Psoas muscle (tissue), 8 donors: ENCODE measurements around the gene CCNG2. TPM values are rescaled to one million over a fixed set of nuclear protein-coding genes. Genes with fewer than 3 reads are reported as not detected.

Experiments used
- ATAC-seq, 4 donors: fragments of 200-7000 bp; cut with Tn5 transposase; one replicate each; pipeline ENCODE4 v1.9.1; 2020; ENCODE audit warnings: moderate library complexity in 3 of 4, mild to moderate bottlenecking in 2 of 4
- DNase-seq, 2 donors: peaks; one replicate each; pipeline ENCODE4 v3.0.0-alpha.2; 2020
- H3K27ac ChIP-seq: fragments of 200-600 bp; one replicate; pipeline ENCODE4 v1.8.0; 2022
- H3K27me3 ChIP-seq, 3 donors: fragments of 200-600 bp in 1 of 3; one replicate each; pipeline versions ENCODE4 v1.6.1 to v1.8.0; 2013 to 2022; ENCODE audit warnings: low read length in 2 of 3, mild to moderate bottlenecking in 2 of 3, moderate library complexity in 1 of 3; ENCODE audit not compliant: insufficient read depth in 3 of 3
- H3K36me3 ChIP-seq, 2 donors: fragments of 200-600 bp in 1 of 2; one replicate each; pipeline versions ENCODE4 v1.6.1 to v1.8.0; 2013 to 2022; ENCODE audit warnings: low read depth in 1 of 2, mild to moderate bottlenecking in 1 of 2, moderate library complexity in 1 of 2; ENCODE audit not compliant: insufficient read depth in 1 of 2
- H3K4me1 ChIP-seq: fragments of 200-600 bp; one replicate; pipeline ENCODE4 v1.8.0; 2022
- H3K4me3 ChIP-seq: fragments of 200-600 bp; one replicate; pipeline ENCODE4 v1.8.0; 2022; ENCODE audit warnings: mild to moderate bottlenecking
- H3K9me3 ChIP-seq: fragments of 200-600 bp; one replicate; pipeline ENCODE4 v1.8.0; 2022
- WGBS, 3 donors: extraction: QIAGEN DNeasy Blood & Tissue Kit; methylation state at CpG; one replicate each; pipeline versions ENCODE4 v1.1.6 to v1.1.7; 2013; 5-methylcytosine and 5-hydroxymethylcytosine counted together
- intact Hi-C, 2 donors: fragments of 100-400 bp; cut with DNase I; formaldehyde crosslinking; loops; one replicate each; pipeline versions ENCODE4 v1.11.0 to v1.14.2; 2022
- polyA plus RNA-seq, 3 donors: library from polyadenylated mRNA; stranded (reverse); fragments of 200-250 nt; gene quantifications; one replicate each; pipeline ENCODE4 v1.2.3, GENCODE V29; 2013
- total RNA-seq, 4 donors: library from RNA; stranded (reverse); fragmentation: NEBNext Ultra II Directional in 2 of 4; extraction: Animal tissue kit (Norgen Biotek cat#: 25700) in 2 of 4; gene quantifications; one replicate each; pipeline versions ENCODE4 v1.2.1 to v1.2.4, GENCODE V29; 2021 to 2023
- TF ChIP-seq, protein P1 (sequence below): fragments of 200-600 bp; IDR thresholded peaks from one replicate; pipeline ENCODE4 v1.8.0; 2022; ENCODE audit warnings: antibody characterized with exemption
- donor health status: healthy with polysubstance abuse.
- donor health status: DM: no; HTN: no; CAD: no; lungs with moderate emphysema.
- donor health status: Bipolar disorder and iron deficiency.
- donor health status: healthy.
- donor health status: DM: yes; HTN: yes; CAD: no.
- donor health status: DM: no; HTN: no; CAD: no.
- donor health status: DM: no; HTN: no; CAD: no.
- donor health status: DM: yes; HTN: yes; CAD: no.

CCNG2 gene
- total and polyA plus RNA-seq, 7 donors = 3.1 to 34.6 (median 7.0) TPM

DNA sequence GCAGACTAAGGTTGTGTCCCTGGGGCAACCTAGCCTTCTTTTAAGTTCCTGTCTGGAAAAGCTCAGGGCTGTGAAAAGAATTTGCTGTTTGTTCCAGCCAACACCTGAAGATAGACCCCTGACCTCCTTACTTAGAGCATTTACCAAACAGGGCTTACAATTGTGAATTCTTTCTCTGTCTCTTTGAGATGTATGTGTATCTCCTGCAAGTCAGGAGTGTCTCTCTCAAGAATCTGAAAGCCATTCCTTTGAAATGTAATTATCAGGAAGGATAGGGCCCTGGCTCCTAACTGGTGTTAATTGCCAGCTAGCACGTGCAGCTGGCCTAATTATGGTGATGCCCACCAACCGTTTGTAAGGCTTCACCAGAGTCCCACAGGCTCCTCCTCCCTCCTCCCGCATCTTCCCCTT is 18.2 kb downstream of the CCNG2 start:
- intact Hi-C loops = no loop called here
- WGBS, 3 donors = 41 to 58% (median 42%) methylated on average over 3 of the region's 3 CpGs
- Histone ChIP-seq H3K4me1 (no peaks in the 10 kb centered on the region), H3K9me3 (no peaks in the 10 kb centered on the region), H3K36me3 (no peaks in the 10 kb centered on the region), H3K27ac (no peak overlapping the region), H3K4me3 (no peak overlapping the region), H3K27me3 (peaks cover 0 to 2% (median 0%) of the 10 kb centered on the region in 3 donors)
- TF ChIP-seq, protein P1, sequence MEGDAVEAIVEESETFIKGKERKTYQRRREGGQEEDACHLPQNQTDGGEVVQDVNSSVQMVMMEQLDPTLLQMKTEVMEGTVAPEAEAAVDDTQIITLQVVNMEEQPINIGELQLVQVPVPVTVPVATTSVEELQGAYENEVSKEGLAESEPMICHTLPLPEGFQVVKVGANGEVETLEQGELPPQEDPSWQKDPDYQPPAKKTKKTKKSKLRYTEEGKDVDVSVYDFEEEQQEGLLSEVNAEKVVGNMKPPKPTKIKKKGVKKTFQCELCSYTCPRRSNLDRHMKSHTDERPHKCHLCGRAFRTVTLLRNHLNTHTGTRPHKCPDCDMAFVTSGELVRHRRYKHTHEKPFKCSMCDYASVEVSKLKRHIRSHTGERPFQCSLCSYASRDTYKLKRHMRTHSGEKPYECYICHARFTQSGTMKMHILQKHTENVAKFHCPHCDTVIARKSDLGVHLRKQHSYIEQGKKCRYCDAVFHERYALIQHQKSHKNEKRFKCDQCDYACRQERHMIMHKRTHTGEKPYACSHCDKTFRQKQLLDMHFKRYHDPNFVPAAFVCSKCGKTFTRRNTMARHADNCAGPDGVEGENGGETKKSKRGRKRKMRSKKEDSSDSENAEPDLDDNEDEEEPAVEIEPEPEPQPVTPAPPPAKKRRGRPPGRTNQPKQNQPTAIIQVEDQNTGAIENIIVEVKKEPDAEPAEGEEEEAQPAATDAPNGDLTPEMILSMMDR = no peak
- ATAC-seq = no peak
- DNase-seq = no peak

GRCh38 chr4:77176640-77177039 is 19.6 kb downstream of the CCNG2 start:
- ATAC-seq (no peak), DNase-seq (no peak)
- H3K9me3 ChIP-seq = no peaks in the 10 kb centered on the region
- H3K36me3 ChIP-seq = no peaks in the 10 kb centered on the region
- peaks cover 0 to 3% (median 0%) of the 10 kb centered on the region in 3 donors for H3K27me3 ChIP-seq
- WGBS, 3 donors = 57 to 69% (median 65%) methylated on average over 6 of the region's 6 CpGs
- intact Hi-C loops = no loop called here
- TF ChIP-seq, protein P1 = no peak
- no peak overlapping the region for H3K4me3 ChIP-seq
- H3K4me1 ChIP-seq = no peaks in the 10 kb centered on the region
- H3K27ac ChIP-seq = no peak overlapping the region

- Histone ChIP-seq H3K9me3 (no peaks in the 10 kb centered on the region), H3K4me1 (no peaks in the 10 kb centered on the region), H3K27ac (no peak overlapping the region), H3K27me3 (peaks cover 0 to 3% (median 0%) of the 10 kb centered on the region in 3 donors), H3K4me3 (no peak overlapping the region), H3K36me3 (no peaks in the 10 kb centered on the region)
- intact Hi-C loops = no loop called here
- 33 to 49% (median 41%) methylated on average over 3 of the region's 3 CpGs for WGBS, 3 donors
- TF ChIP-seq, protein P1 = no peak
- no peak for DNase-seq
- ATAC-seq = no peak
Measured at GRCh38 chr4:77177199-77177598, 20.2 kb downstream of the CCNG2 start.

DNA sequence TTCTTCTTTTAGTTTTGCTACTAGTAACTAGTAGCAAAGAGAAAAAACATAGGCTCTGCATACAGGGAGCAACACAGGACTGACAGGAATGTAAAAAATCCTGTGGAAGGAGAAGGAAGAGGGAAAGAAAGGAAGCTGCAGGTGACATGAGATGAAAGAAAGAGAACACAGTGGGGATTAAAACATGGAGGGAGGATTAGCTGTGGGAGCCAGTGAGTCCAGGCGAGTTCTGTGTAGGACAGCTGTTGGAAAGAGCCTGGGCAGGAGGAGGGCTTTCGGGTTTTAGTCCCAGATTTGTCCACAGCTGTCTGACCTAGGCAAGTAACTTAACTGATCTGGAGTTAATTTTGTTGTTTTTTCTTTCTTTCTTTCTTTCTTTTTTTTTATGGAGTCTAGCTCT is 21.6 kb downstream of the CCNG2 start:
- no peak overlapping the region for H3K27ac ChIP-seq
- WGBS, 3 donors = 51 to 71% (median 56%) methylated on average over 2 of the region's 2 CpGs
- intact Hi-C loops = no loop called here

GRCh38 chr4:77179519-77179918 is 22.5 kb downstream of the CCNG2 start:
- intact Hi-C loops = no loop called here

More for the DNA sequence above, 21.6 kb downstream of the CCNG2 start:
- no peaks in the 10 kb centered on the region for H3K36me3 ChIP-seq
- DNase-seq (no peak), ATAC-seq (no peak)
- TF ChIP-seq, protein P1 = no peak
- no peaks in the 10 kb centered on the region for H3K4me1 ChIP-seq
- H3K27me3 ChIP-seq = peaks cover 0 to 3% (median 0%) of the 10 kb centered on the region in 3 donors
- H3K4me3 ChIP-seq = no peak overlapping the region
- no peaks in the 10 kb centered on the region for H3K9me3 ChIP-seq

More at GRCh38 chr4:77179519-77179918, 22.5 kb downstream of the CCNG2 start:
- peaks cover 0 to 3% (median 0%) of the 10 kb centered on the region in 3 donors for H3K27me3 ChIP-seq
- no peaks in the 10 kb centered on the region for H3K36me3 ChIP-seq
- DNase-seq (no peak), ATAC-seq (no peak)
- no peak overlapping the region for H3K4me3 ChIP-seq
- TF ChIP-seq, protein P1 = no peak
- no peak overlapping the region for H3K27ac ChIP-seq
- no peaks in the 10 kb centered on the region for H3K9me3 ChIP-seq
- no peaks in the 10 kb centered on the region for H3K4me1 ChIP-seq
